HG03575 (cell line): ENCODE results near the gene ARHGAP4.

ENCODE experiments used
- ATAC-seq: cut with Tn5 transposase; IDR thresholded peaks from one replicate; pipeline ENCODE4 v1.9.1; 2021; ENCODE audit not compliant: unreplicated experiment, insufficient number of reproducible peaks, low FRiP score; ENCODE audit errors: extremely low read depth

The ARHGAP4 gene

GRCh38 chrX:153888344-153888743 lies 37.7 kb downstream of the ARHGAP4 start:
- no peak for ATAC-seq

GRCh38 chrX:153887385-153887784 lies 38.7 kb downstream of the ARHGAP4 start:
- no peak for ATAC-seq

GRCh38 chrX:153886915-153887314 lies 39.1 kb downstream of the ARHGAP4 start:
- no peak for ATAC-seq

- ATAC-seq, result no peak
Measured at GRCh38 chrX:153885968-153886903, 39.8 kb downstream of the ARHGAP4 start, which contains the start of gene L1CAM. Gene L1CAM (minus strand): TSS chrX:153886173. CDS start chrX:153875836, 10,337 bp downstream.

- no peak for ATAC-seq
Measured at GRCh38 chrX:153885208-153885787, 40.8 kb downstream of the ARHGAP4 start.

GRCh38 chrX:153884590-153884989 lies 41.5 kb downstream of the ARHGAP4 start:
- ATAC-seq, result no peak

- ATAC-seq, result no peak
Measured at GRCh38 chrX:153884136-153884535, 41.9 kb downstream of the ARHGAP4 start.

- ATAC-seq, result no peak
Measured at GRCh38 chrX:153883163-153883843, 42.8 kb downstream of the ARHGAP4 start.

GRCh38 chrX:153882557-153882956 lies 43.5 kb downstream of the ARHGAP4 start:
- ATAC-seq, result no peak

GRCh38 chrX:153882086-153882498 lies 44.0 kb downstream of the ARHGAP4 start:
- no peak for ATAC-seq

- ATAC-seq, result no peak
Measured at GRCh38 chrX:153881281-153881680, 44.8 kb downstream of the ARHGAP4 start.

- ATAC-seq, result no peak
Measured at GRCh38 chrX:153880440-153880815, 45.6 kb downstream of the ARHGAP4 start.

GRCh38 chrX:153879741-153880439 lies 46.2 kb downstream of the ARHGAP4 start:
- no peak for ATAC-seq

- ATAC-seq, result no peak
Measured at GRCh38 chrX:153878969-153879653, 47.0 kb downstream of the ARHGAP4 start.

GRCh38 chrX:153878345-153878744 lies 47.7 kb downstream of the ARHGAP4 start:
- ATAC-seq, result no peak

GRCh38 chrX:153877571-153878261 lies 48.3 kb downstream of the ARHGAP4 start:
- ATAC-seq, result no peak

- no peak for ATAC-seq
Measured at GRCh38 chrX:153876112-153876491, 50.0 kb downstream of the ARHGAP4 start.
